Colonic mucosa (tissue), 4 donors: ENCODE measurements around the gene ZNF609. TPM values are rescaled to one million over a fixed set of nuclear protein-coding genes. Genes with fewer than 3 reads are reported as not detected.
"Not testable (repeated sequence)": the region's sequence is repeated elsewhere in the genome, so short reads cannot be mapped to it uniquely, and the experiment has no call there.

Experiments
- DNase-seq: peaks from one replicate; pipeline ENCODE4 v3.0.0-alpha.2; 2020
- H3K27ac ChIP-seq: fragments of 200-600 bp; one replicate; pipeline ENCODE4 v1.8.0; 2021
- H3K27me3 ChIP-seq: fragments of 200-600 bp; one replicate; pipeline ENCODE4 v1.8.0; 2021
- H3K36me3 ChIP-seq: fragments of 200-600 bp; one replicate; pipeline ENCODE4 v1.8.0; 2021
- H3K4me1 ChIP-seq: fragments of 200-600 bp; one replicate; pipeline ENCODE4 v1.8.0; 2021; ENCODE audit warnings: mild to moderate bottlenecking
- H3K4me3 ChIP-seq: fragments of 200-600 bp; one replicate; pipeline ENCODE4 v1.8.0; 2021
- H3K9ac ChIP-seq, 2 donors: one replicate each; pipeline ENCODE4 v1.7.0; 2013; ENCODE audit warnings: control low read depth in 2 of 2, low read depth in 2 of 2, low read length in 2 of 2
- H3K9me3 ChIP-seq: fragments of 200-600 bp; one replicate; pipeline ENCODE4 v1.8.0; 2021
- CTCF ChIP-seq: fragments of 200-600 bp; IDR thresholded peaks from one replicate; pipeline ENCODE4 v1.8.0; 2022; ENCODE audit warnings: antibody characterized with exemption, mild to moderate bottlenecking
- intact Hi-C: fragments of 100-400 bp; cut with DNase I; formaldehyde crosslinking; loops from one replicate; pipeline ENCODE4 v1.14.1; 2022
- total RNA-seq, 2 donors: library from RNA; stranded (reverse); fragmentation: NEBNext Ultra II Directional in 1 of 2; extraction: Animal tissue kit (Norgen Biotek cat#: 25700) in 1 of 2; gene quantifications; one replicate each; pipeline ENCODE4 v1.2.1, GENCODE V29; 2021
- donor health status: healthy.
- donor health status: DM: no; HTN: no; CAD: no.
- donor health status: DM: no; HTN: no; CAD: no.

ZNF609 gene
- total RNA-seq, 2 donors from 2014 or later, result 24.5 to 24.8 TPM

GRCh38 chr15:64622410-64623260 lies 162.3 kb downstream of the ZNF609 start:
- TF ChIP-seq CTCF, result no peak
- no peak for DNase-seq
- H3K27ac ChIP-seq, result peak overlapping the region; percentile 32
- intact Hi-C loops, result no loop called here
- H3K4me1 ChIP-seq, result peaks cover 11% of the 10 kb centered on the region
- no peak overlapping the region for H3K4me3 ChIP-seq
- no peaks in the 10 kb centered on the region for H3K36me3 ChIP-seq
- H3K9ac ChIP-seq, result no peak overlapping the region
- H3K9me3 ChIP-seq, result no peaks in the 10 kb centered on the region
- no peaks in the 10 kb centered on the region for H3K27me3 ChIP-seq

- H3K36me3 ChIP-seq, result no peaks in the 10 kb centered on the region
- H3K9me3 ChIP-seq, result no peaks in the 10 kb centered on the region
- no peak for TF ChIP-seq CTCF
- H3K4me3 ChIP-seq, result no peak overlapping the region
- intact Hi-C loops, result no loop called here
- DNase-seq, result no peak
- H3K9ac ChIP-seq, result no peak overlapping the region
- no peaks in the 10 kb centered on the region for H3K27me3 ChIP-seq
- no peak overlapping the region for H3K27ac ChIP-seq
- H3K4me1 ChIP-seq, result peaks cover 11% of the 10 kb centered on the region
Measured at GRCh38 chr15:64623347-64623996, 163.1 kb downstream of the ZNF609 start.

- H3K4me1 ChIP-seq, result peaks cover 11% of the 10 kb centered on the region
- H3K27ac ChIP-seq, result no peak overlapping the region
Measured at GRCh38 chr15:64624242-64624641, 163.9 kb downstream of the ZNF609 start.

GRCh38 chr15:64629063-64629462 lies 168.7 kb downstream of the ZNF609 start:
- H3K4me1 ChIP-seq, result no peaks in the 10 kb centered on the region
- H3K27ac ChIP-seq, result no peak overlapping the region
- no peak for TF ChIP-seq CTCF
- H3K4me3 ChIP-seq, result no peak overlapping the region
- intact Hi-C loops, result no loop called here
- H3K36me3 ChIP-seq, result no peaks in the 10 kb centered on the region
- H3K27me3 ChIP-seq, result no peaks in the 10 kb centered on the region
- no peaks in the 10 kb centered on the region for H3K9me3 ChIP-seq
- no peak overlapping the region for H3K9ac ChIP-seq
- DNase-seq, result no peak

More at GRCh38 chr15:64624242-64624641, 163.9 kb downstream of the ZNF609 start:
- no peak for TF ChIP-seq CTCF
- no peak overlapping the region for H3K4me3 ChIP-seq
- no peak overlapping the region for H3K9ac ChIP-seq
- no peaks in the 10 kb centered on the region for H3K36me3 ChIP-seq
- intact Hi-C loops, result no loop called here
- no peaks in the 10 kb centered on the region for H3K27me3 ChIP-seq
- no peak for DNase-seq
- H3K9me3 ChIP-seq, result no peaks in the 10 kb centered on the region

GRCh38 chr15:64630396-64631107 lies 170.2 kb downstream of the ZNF609 start:
- no peak overlapping the region for H3K27ac ChIP-seq

GRCh38 chr15:64632639-64633038 lies 172.3 kb downstream of the ZNF609 start:
- H3K4me3 ChIP-seq, H3K4me1 ChIP-seq, DNase-seq, H3K9me3 ChIP-seq, intact Hi-C loops, H3K36me3 ChIP-seq, H3K9ac ChIP-seq, H3K27me3 ChIP-seq, H3K27ac ChIP-seq: not testable (repeated sequence)

More at GRCh38 chr15:64630396-64631107, 170.2 kb downstream of the ZNF609 start:
- TF ChIP-seq CTCF, result no peak
- Histone ChIP-seq H3K9me3 (no peaks in the 10 kb centered on the region), H3K4me3 (no peak overlapping the region), H3K27me3 (no peaks in the 10 kb centered on the region), H3K36me3 (no peaks in the 10 kb centered on the region), H3K4me1 (peaks cover 5% of the 10 kb centered on the region), H3K9ac (no peak overlapping the region)
- no peak for DNase-seq
- intact Hi-C loops, result no loop called here
